ENCODE data around the gene CEP95.
A peak's percentile ranks its signal among the peaks of the same experiment; 100 is the strongest.
"Not testable (repeated sequence)": the region's sequence is repeated elsewhere in the genome, so short reads cannot be mapped to it uniquely, and the experiment has no call there.

The CEP95 gene

GRCh38 chr17:64494121-64494520 is 12.7 kb upstream of the CEP95 start:
- no peak for DNase-seq (ENCODE audit: insufficient read length, low spot score)
- FAIRE-seq: no peak
- TF ChIP-seq POLR2A (IDR thresholded peaks at IDR 0.05; ENCODE audit: low read depth, low read length) (no peak), SPI1 (IDR thresholded peaks at IDR 0.05; ENCODE audit: low read depth, low read length) (no peak), POU2F2 (IDR thresholded peaks at IDR 0.05; ENCODE audit: low read depth, low read length) (no peak), PAX5 (IDR thresholded peaks at IDR 0.05; ENCODE audit: insufficient read depth, low read length, severe bottlenecking) (no peak), POLR2AphosphoS5 (IDR thresholded peaks at IDR 0.05; ENCODE audit: low read depth, low read length) (no peak), TAF1 (IDR thresholded peaks at IDR 0.05; ENCODE audit: low read depth, low read length) (no peak)

GRCh38 chr17:64495300-64495699 is 11.5 kb upstream of the CEP95 start:
- DNase-seq (ENCODE audit: insufficient read length, low spot score); FAIRE-seq: not testable (repeated sequence)

- DNase-seq (ENCODE audit: insufficient read length, low spot score) (no peak), FAIRE-seq (no peak)
- TF ChIP-seq SPI1 (IDR thresholded peaks at IDR 0.05; ENCODE audit: low read depth, low read length): no peak
- TF ChIP-seq POU2F2 (IDR thresholded peaks at IDR 0.05; ENCODE audit: low read depth, low read length): no peak
- TF ChIP-seq POLR2AphosphoS5 (IDR thresholded peaks at IDR 0.05; ENCODE audit: low read depth, low read length): no peak
- no peak for TF ChIP-seq TAF1 (IDR thresholded peaks at IDR 0.05; ENCODE audit: low read depth, low read length)
- TF ChIP-seq POLR2A (IDR thresholded peaks at IDR 0.05; ENCODE audit: low read depth, low read length): no peak
- no peak for TF ChIP-seq PAX5 (IDR thresholded peaks at IDR 0.05; ENCODE audit: insufficient read depth, low read length, severe bottlenecking)
Observed at GRCh38 chr17:64496348-64496785, 10.4 kb upstream of the CEP95 start.

GRCh38 chr17:64496786-64497564 is 9.8 kb upstream of the CEP95 start, which contains the start of gene POLG2:
TSS of gene POLG2 (minus strand) at chr17:64497054. CDS start at chr17:64496968, 86 bp downstream.
- FAIRE-seq: peak; percentile 95
- TF ChIP-seq POLR2AphosphoS5 (IDR thresholded peaks at IDR 0.05; ENCODE audit: low read depth, low read length) (peak; percentile 95), TAF1 (IDR thresholded peaks at IDR 0.05; ENCODE audit: low read depth, low read length) (peak; percentile 72), PAX5 (IDR thresholded peaks at IDR 0.05; ENCODE audit: insufficient read depth, low read length, severe bottlenecking) (peak; percentile 78), POU2F2 (IDR thresholded peaks at IDR 0.05; ENCODE audit: low read depth, low read length) (peak; percentile 95), POLR2A (IDR thresholded peaks at IDR 0.05; ENCODE audit: low read depth, low read length) (peak; percentile 93), SPI1 (IDR thresholded peaks at IDR 0.05; ENCODE audit: low read depth, low read length) (0 out of 2 replicates have a peak, but pooled peaks have one; percentile 3)
- DNase-seq (ENCODE audit: insufficient read length, low spot score): peak; percentile 66

GRCh38 chr17:64497565-64498035 is 9.2 kb upstream of the CEP95 start:
- FAIRE-seq (no peak), DNase-seq (ENCODE audit: insufficient read length, low spot score) (no peak)
- TF ChIP-seq POU2F2 (IDR thresholded peaks at IDR 0.05; ENCODE audit: low read depth, low read length): no peak
- no peak for TF ChIP-seq TAF1 (IDR thresholded peaks at IDR 0.05; ENCODE audit: low read depth, low read length)
- TF ChIP-seq SPI1 (IDR thresholded peaks at IDR 0.05; ENCODE audit: low read depth, low read length): no peak
- TF ChIP-seq PAX5 (IDR thresholded peaks at IDR 0.05; ENCODE audit: insufficient read depth, low read length, severe bottlenecking): no peak
- peak; percentile 13; the same call in 1 of the 2 replicates for TF ChIP-seq POLR2A (IDR thresholded peaks at IDR 0.05; ENCODE audit: low read depth, low read length)

- no peak for FAIRE-seq
- TF ChIP-seq POLR2AphosphoS5 (IDR thresholded peaks at IDR 0.05; ENCODE audit: low read depth, low read length) (peak; percentile 83), POU2F2 (IDR thresholded peaks at IDR 0.05; ENCODE audit: low read depth, low read length) (no peak), POLR2A (IDR thresholded peaks at IDR 0.05; ENCODE audit: low read depth, low read length) (peak; percentile 90)
- no peak for DNase-seq (ENCODE audit: insufficient read length, low spot score)
Observed at GRCh38 chr17:64498308-64499203, 8.2 kb upstream of the CEP95 start.

GRCh38 chr17:64499805-64500486 is 6.8 kb upstream of the CEP95 start:
- no peak for TF ChIP-seq POU2F2 (IDR thresholded peaks at IDR 0.05; ENCODE audit: low read depth, low read length)
- no peak for TF ChIP-seq TAF1 (IDR thresholded peaks at IDR 0.05; ENCODE audit: low read depth, low read length)
- no peak for TF ChIP-seq PAX5 (IDR thresholded peaks at IDR 0.05; ENCODE audit: insufficient read depth, low read length, severe bottlenecking)
- peak; percentile 82 for TF ChIP-seq POLR2A (IDR thresholded peaks at IDR 0.05; ENCODE audit: low read depth, low read length)
- no peak for TF ChIP-seq SPI1 (IDR thresholded peaks at IDR 0.05; ENCODE audit: low read depth, low read length)
- peak; percentile 73; the same call in 1 of the 2 replicates for TF ChIP-seq POLR2AphosphoS5 (IDR thresholded peaks at IDR 0.05; ENCODE audit: low read depth, low read length)
- no peak for FAIRE-seq
- no peak for DNase-seq (ENCODE audit: insufficient read length, low spot score)

- DNase-seq (ENCODE audit: insufficient read length, low spot score) (no peak), FAIRE-seq (no peak)
- TF ChIP-seq POLR2AphosphoS5 (IDR thresholded peaks at IDR 0.05; ENCODE audit: low read depth, low read length): no peak; the same call in 1 of the 2 replicates
- TF ChIP-seq POU2F2 (IDR thresholded peaks at IDR 0.05; ENCODE audit: low read depth, low read length): no peak
- no peak for TF ChIP-seq POLR2A (IDR thresholded peaks at IDR 0.05; ENCODE audit: low read depth, low read length)
- TF ChIP-seq PAX5 (IDR thresholded peaks at IDR 0.05; ENCODE audit: insufficient read depth, low read length, severe bottlenecking): no peak
Observed at GRCh38 chr17:64500487-64500859, 6.3 kb upstream of the CEP95 start.
